ENCODE results near the gene ZFP28. TPM values are rescaled to one million over a fixed set of nuclear protein-coding genes. Genes with fewer than 3 reads are reported as not detected.

ZFP28 gene
- total and polyA plus RNA-seq, 2 of the 4 experiments (the other 2 are of a cell fraction): 3.0 to 6.5 TPM

DNA sequence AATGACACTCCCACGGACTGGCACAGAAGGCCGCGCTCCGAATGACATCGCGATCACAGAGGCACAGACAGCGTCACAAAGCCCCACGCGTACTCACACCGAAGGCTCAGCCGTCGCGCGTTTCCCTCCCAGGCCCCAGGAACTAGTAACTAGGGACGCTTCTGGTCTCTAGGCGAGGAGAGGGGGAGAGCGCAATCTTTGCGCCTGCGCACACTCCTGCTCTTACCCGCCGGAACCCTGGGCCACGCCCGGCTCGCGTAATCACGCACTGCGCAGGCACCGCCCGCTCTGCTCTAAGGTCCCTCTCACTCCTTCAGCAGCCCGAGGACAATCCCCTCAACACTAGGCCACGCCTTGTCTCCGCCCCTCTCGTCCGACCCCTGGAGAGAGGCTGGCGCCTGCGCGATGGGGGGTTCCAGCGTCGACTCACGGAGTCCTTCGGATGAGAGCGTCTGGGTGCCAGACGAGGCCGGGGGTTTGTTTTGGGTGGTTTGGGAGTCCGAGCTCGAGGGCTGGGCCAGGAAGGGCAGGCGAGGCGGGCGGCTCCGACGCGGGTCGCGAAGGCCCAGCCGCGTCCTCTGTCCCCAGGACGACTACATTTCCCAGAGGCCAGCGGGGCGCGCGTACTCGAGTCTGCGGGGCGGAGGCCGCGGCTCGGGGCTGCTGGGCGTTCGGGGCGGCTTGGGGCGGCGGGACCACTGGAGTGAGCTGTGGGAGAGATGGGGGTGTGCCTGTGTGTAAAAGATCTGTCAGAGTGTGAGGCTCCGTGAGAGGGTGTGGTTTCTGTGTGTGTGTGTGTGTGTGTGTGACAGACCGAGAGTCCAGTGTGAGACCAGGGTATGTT, 31.1 kb upstream of the ZFP28 start, which contains the start of gene ZNF471:
Gene ZNF471 (plus strand): TSS at position 410 of the 844 bp plus-strand sequence. CDS start 3,717 bp downstream, outside the sequence.
- intact Hi-C loops (cut with micrococcal nuclease): loop anchor here (2.0 kb wide), 2 partner anchors 29 to 31 kb away; partner anchors contain the start of gene ZFP28
- POLR2A ChIA-PET (ENCODE audit: unreplicated experiment): no interaction called here
- Histone ChIP-seq H2AFZ (replicated peaks; ENCODE audit: low read length, poor library complexity) (peak within 1 kb of the TSS; percentile 98), H3K4ac (ENCODE audit: low read depth, low read length) (peak within 1 kb of the TSS; percentile 90), H3K56ac (ENCODE audit: extremely low read depth, insufficient read depth, low read length) (peak within 1 kb of the TSS; percentile 86), H3K4me1 (ENCODE audit: control insufficient read depth, insufficient read depth, low read length) (peaks cover 3% of the 10 kb centered on the region), H4K8ac (ENCODE audit: low read depth in 2 of 2, low read length in 2 of 2) (peak within 1 kb of the TSS; percentile 95 to 97), H3K27me3 (ENCODE audit: control insufficient read depth, insufficient read depth, low read length) (no peaks in the 10 kb centered on the region), H3K36me3 (ENCODE audit: control insufficient read depth, insufficient read depth, low read length) (no peaks in the 10 kb centered on the region), H2BK15ac (ENCODE audit: low read depth, low read length) (peak within 1 kb of the TSS; percentile 33; the same call in 1 of the 3 replicates), H4K5ac (ENCODE audit: low read depth, low read length) (peak within 1 kb of the TSS; percentile 71), H2BK20ac (ENCODE audit: low read depth, low read length) (no peak within 1 kb of the TSS; the same call in 1 of the 2 replicates), H2BK120ac (ENCODE audit: low read depth, low read length) (peak within 1 kb of the TSS; percentile 84; the same call in 1 of the 2 replicates), H4K91ac (ENCODE audit: insufficient read depth, low read depth, low read length) (peak within 1 kb of the TSS; percentile 90), H3K14ac (replicated peaks; ENCODE audit: low read depth, low read length) (peak within 1 kb of the TSS; percentile 93), H4K20me1 (ENCODE audit: insufficient read depth, low read length) (no peaks in the 10 kb centered on the region), H3K4me3 (ENCODE audit: insufficient read depth, low read depth, low read length) (peak within 1 kb of the TSS; percentile 66), H3K9me3 (ENCODE audit: control insufficient read depth, insufficient read depth, low read length) (peaks cover 4% of the 10 kb centered on the region; the same call in 1 of the 2 replicates), H3K23ac (ENCODE audit: low read depth, low read length) (peak within 1 kb of the TSS; percentile 84), H3K9ac (ENCODE audit: low read depth, low read length) (peak within 1 kb of the TSS; percentile 86), H2AK5ac (ENCODE audit: low read depth, low read length) (peak within 1 kb of the TSS; percentile 91), H3K9me1 (ENCODE audit: insufficient read depth, low read length) (peaks cover 7% of the 10 kb centered on the region), H3K79me1 (ENCODE audit: low read depth in 1 of 2, low read length in 2 of 2) (peaks cover 8 to 10% of the 10 kb centered on the region in 2 experiments), H2AK9ac (replicated peaks; ENCODE audit: low read depth, low read length, poor library complexity) (peak within 1 kb of the TSS; percentile 90), H3K18ac (ENCODE audit: low read depth, low read length) (peak within 1 kb of the TSS; percentile 79), H2BK5ac (ENCODE audit: low read depth, low read length, poor library complexity, severe bottlenecking) (peak within 1 kb of the TSS; percentile 95), H3K27ac (ENCODE audit: insufficient read depth, low read length) (peak within 1 kb of the TSS; percentile 92), H3K4me2 (ENCODE audit: low read depth, low read length) (peak within 1 kb of the TSS; percentile 92)
- CTCF ChIA-PET: no interaction called here
- DNase-seq (peak; percentile 98), ATAC-seq (ENCODE audit: low read depth) (peak; percentile 100)
- no TSS peak for BruUV-seq (replicated peaks)
- peak; percentile 90 for TF ChIP-seq MAZ (IDR thresholded peaks at IDR 0.05; ENCODE audit: borderline replicate concordance, low read depth, low read length)
- no peak for TF ChIP-seq BHLHE40 (IDR thresholded peaks at IDR 0.05; ENCODE audit: low read depth, low read length)
- TF ChIP-seq MXI1 (IDR thresholded peaks at IDR 0.05; ENCODE audit: borderline replicate concordance, low read depth, low read length): peak; percentile 65
- TF ChIP-seq, protein P1, sequence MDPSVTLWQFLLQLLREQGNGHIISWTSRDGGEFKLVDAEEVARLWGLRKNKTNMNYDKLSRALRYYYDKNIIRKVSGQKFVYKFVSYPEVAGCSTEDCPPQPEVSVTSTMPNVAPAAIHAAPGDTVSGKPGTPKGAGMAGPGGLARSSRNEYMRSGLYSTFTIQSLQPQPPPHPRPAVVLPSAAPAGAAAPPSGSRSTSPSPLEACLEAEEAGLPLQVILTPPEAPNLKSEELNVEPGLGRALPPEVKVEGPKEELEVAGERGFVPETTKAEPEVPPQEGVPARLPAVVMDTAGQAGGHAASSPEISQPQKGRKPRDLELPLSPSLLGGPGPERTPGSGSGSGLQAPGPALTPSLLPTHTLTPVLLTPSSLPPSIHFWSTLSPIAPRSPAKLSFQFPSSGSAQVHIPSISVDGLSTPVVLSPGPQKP (IDR thresholded peaks at IDR 0.05; ENCODE audit: borderline replicate concordance, low read depth, low read length): no peak
- no peak for TF ChIP-seq NFE2L2 (IDR thresholded peaks at IDR 0.05; ENCODE audit: low read depth, low read length)
- TF ChIP-seq SMC3 (IDR thresholded peaks at IDR 0.05; ENCODE audit: low read depth, low read length): no peak
- peak; percentile 38; the same call in 1 of the 2 replicates for TF ChIP-seq POLR2A (IDR thresholded peaks at IDR 0.05; ENCODE audit: low read depth, low read length)
- TF ChIP-seq, protein P2, sequence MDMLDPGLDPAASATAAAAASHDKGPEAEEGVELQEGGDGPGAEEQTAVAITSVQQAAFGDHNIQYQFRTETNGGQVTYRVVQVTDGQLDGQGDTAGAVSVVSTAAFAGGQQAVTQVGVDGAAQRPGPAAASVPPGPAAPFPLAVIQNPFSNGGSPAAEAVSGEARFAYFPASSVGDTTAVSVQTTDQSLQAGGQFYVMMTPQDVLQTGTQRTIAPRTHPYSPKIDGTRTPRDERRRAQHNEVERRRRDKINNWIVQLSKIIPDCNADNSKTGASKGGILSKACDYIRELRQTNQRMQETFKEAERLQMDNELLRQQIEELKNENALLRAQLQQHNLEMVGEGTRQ (IDR thresholded peaks at IDR 0.05; ENCODE audit: low read depth, low read length): peak; percentile 8; the same call in 1 of the 2 replicates
- no peak for TF ChIP-seq FOS (IDR thresholded peaks at IDR 0.05; ENCODE audit: low read depth, low read length)
- TF ChIP-seq, protein P3, sequence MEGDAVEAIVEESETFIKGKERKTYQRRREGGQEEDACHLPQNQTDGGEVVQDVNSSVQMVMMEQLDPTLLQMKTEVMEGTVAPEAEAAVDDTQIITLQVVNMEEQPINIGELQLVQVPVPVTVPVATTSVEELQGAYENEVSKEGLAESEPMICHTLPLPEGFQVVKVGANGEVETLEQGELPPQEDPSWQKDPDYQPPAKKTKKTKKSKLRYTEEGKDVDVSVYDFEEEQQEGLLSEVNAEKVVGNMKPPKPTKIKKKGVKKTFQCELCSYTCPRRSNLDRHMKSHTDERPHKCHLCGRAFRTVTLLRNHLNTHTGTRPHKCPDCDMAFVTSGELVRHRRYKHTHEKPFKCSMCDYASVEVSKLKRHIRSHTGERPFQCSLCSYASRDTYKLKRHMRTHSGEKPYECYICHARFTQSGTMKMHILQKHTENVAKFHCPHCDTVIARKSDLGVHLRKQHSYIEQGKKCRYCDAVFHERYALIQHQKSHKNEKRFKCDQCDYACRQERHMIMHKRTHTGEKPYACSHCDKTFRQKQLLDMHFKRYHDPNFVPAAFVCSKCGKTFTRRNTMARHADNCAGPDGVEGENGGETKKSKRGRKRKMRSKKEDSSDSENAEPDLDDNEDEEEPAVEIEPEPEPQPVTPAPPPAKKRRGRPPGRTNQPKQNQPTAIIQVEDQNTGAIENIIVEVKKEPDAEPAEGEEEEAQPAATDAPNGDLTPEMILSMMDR (conservative IDR thresholded peaks at IDR 0.05; ENCODE audit: low read depth, low read length): no peak
- in situ Hi-C loops (cut with MboI; ENCODE audit: low sequenced_read_pairs): no loop called here
- 1% methylated on average over 18 of the region's 74 CpGs; no CpG with 5 or more reads in 1 of the 2 experiments for WGBS, 2 experiments (ENCODE audit: extremely low coverage in 2 of 2, insufficient read length in 1 of 2)
- dilution Hi-C loops (cut with HindIII; ENCODE audit: low sequenced_read_pairs, unreplicated experiment): no loop called here
